GM23338 (cell line): ENCODE results near the gene GPR52. TPM values are rescaled to one million over a fixed set of nuclear protein-coding genes. Genes with fewer than 3 reads are reported as not detected.

Experiments
- ATAC-seq: fragments of 200-7000 bp; cut with Tn5 transposase; 3 replicates; pipeline ENCODE4 v1.9.1; 2020
- DNase-seq: peaks from one replicate; pipeline ENCODE4 v3.0.0-alpha.2; 2015; ENCODE audit warnings: low spot score
- H2AFZ ChIP-seq: fragments of 200-600 bp; sonication (generic); 2 replicates; pipeline ENCODE4 v1.8.0; 2016; ENCODE audit warnings: antibody characterized with exemption, mild to moderate bottlenecking, moderate library complexity
- H3F3A ChIP-seq: fragments of 200-600 bp; sonication (generic); replicated peaks from 2 replicates; pipeline ENCODE4 v1.8.0; 2017; ENCODE audit warnings: antibody characterized with exemption, mixed run types, low read depth
- H3K27ac ChIP-seq: fragments of 200-600 bp; sonication (generic); 2 replicates; pipeline ENCODE4 v1.6.1; 2016; ENCODE audit warnings: low read depth
- H3K27me3 ChIP-seq: fragments of 200-600 bp; sonication (generic); 2 replicates; pipeline ENCODE4 v1.8.0; 2016; ENCODE audit warnings: mild to moderate bottlenecking, mixed run types, moderate library complexity; ENCODE audit not compliant: insufficient read depth
- H3K36me3 ChIP-seq: fragments of 200-600 bp; sonication (generic); 2 replicates; pipeline ENCODE4 v1.8.0; 2016; ENCODE audit warnings: mild to moderate bottlenecking; ENCODE audit not compliant: insufficient read depth
- H3K4me1 ChIP-seq: fragments of 200-600 bp; sonication (generic); 2 replicates; pipeline ENCODE4 v1.8.0; 2016; ENCODE audit warnings: mild to moderate bottlenecking, moderate library complexity; ENCODE audit not compliant: insufficient read depth
- H3K4me2 ChIP-seq: fragments of 200-600 bp; sonication (generic); 2 replicates; pipeline ENCODE4 v1.7.1; 2017; ENCODE audit warnings: mixed run types
- H3K4me3 ChIP-seq: fragments of 200-600 bp; sonication (generic); 2 replicates; pipeline ENCODE4 v1.6.1; 2016; ENCODE audit warnings: mixed run types
- H3K79me2 ChIP-seq: fragments of 200-600 bp; sonication (generic); replicated peaks from 2 replicates; pipeline ENCODE4 v1.8.0; 2017; ENCODE audit warnings: mild to moderate bottlenecking; ENCODE audit not compliant: insufficient read depth
- H3K9me2 ChIP-seq: fragments of 200-600 bp; sonication (generic); 2 replicates; pipeline ENCODE4 v1.8.0; 2017; ENCODE audit not compliant: insufficient read depth
- H4K20me1 ChIP-seq: fragments of 200-600 bp; sonication (generic); replicated peaks from 2 replicates; pipeline ENCODE4 v1.8.0; 2017; ENCODE audit warnings: mild to moderate bottlenecking; ENCODE audit not compliant: insufficient read depth
- H3K27ac Mint-ChIP-seq: 2 replicates; pipeline ENCODE4 v1.8.0; 2020; ENCODE audit warnings: inconsistent platforms, mild to moderate bottlenecking, moderate library complexity, mixed read lengths
- H3K27me3 Mint-ChIP-seq: 3 replicates; pipeline ENCODE4 v1.8.0; 2022; ENCODE audit warnings: low read depth, mild to moderate bottlenecking, moderate library complexity, mixed read lengths, inconsistent platforms; ENCODE audit not compliant: insufficient read depth, poor library complexity
- H3K36me3 Mint-ChIP-seq: 3 replicates; pipeline ENCODE4 v1.8.0; 2021; ENCODE audit warnings: low read depth, mild to moderate bottlenecking, inconsistent platforms, moderate library complexity, mixed read lengths
- H3K4me1 Mint-ChIP-seq: 3 replicates; pipeline ENCODE4 v1.8.0; 2020; ENCODE audit warnings: mild to moderate bottlenecking, inconsistent platforms, mixed read lengths
- H3K4me3 Mint-ChIP-seq: 3 replicates; pipeline ENCODE4 v1.8.0; 2021; ENCODE audit warnings: moderate library complexity, mild to moderate bottlenecking, inconsistent platforms, mixed read lengths
- H3K9me3 Mint-ChIP-seq: 3 replicates; pipeline ENCODE4 v1.8.0; 2020; ENCODE audit warnings: moderate library complexity, mild to moderate bottlenecking, inconsistent platforms, mixed read lengths
- CREB1 ChIP-seq: fragments of 250-450 bp; sonication (Bioruptor Pico); IDR thresholded peaks from 2 replicates; pipeline ENCODE4 v1.5.0; 2020; ENCODE audit warnings: low read depth, mild to moderate bottlenecking, moderate library complexity
- EZH2 ChIP-seq: fragments of 200-600 bp; sonication (generic); IDR thresholded peaks from one replicate; pipeline ENCODE4 v1.8.0; 2017; ENCODE audit warnings: antibody characterized with exemption, mild to moderate bottlenecking, low read depth; ENCODE audit not compliant: unreplicated experiment
- EZH2phosphoT487 ChIP-seq: fragments of 200-600 bp; sonication (generic); IDR thresholded peaks from one replicate; pipeline ENCODE4 v1.8.1; 2018; ENCODE audit warnings: antibody characterized with exemption; ENCODE audit not compliant: unreplicated experiment
- JUNB ChIP-seq: IDR thresholded peaks from one replicate; pipeline ENCODE4 v1.6.1; 2016; ENCODE audit warnings: antibody characterized with exemption; ENCODE audit not compliant: unreplicated experiment
- NANOG ChIP-seq: IDR thresholded peaks from 2 replicates; pipeline ENCODE4 v1.6.1; 2016; ENCODE audit warnings: antibody characterized with exemption, borderline replicate concordance
- POLR2AphosphoS5 ChIP-seq: IDR thresholded peaks from 2 replicates; pipeline ENCODE4 v1.6.1; 2016; ENCODE audit warnings: antibody characterized with exemption, low read depth
- STAT1 ChIP-seq: IDR thresholded peaks from one replicate; pipeline ENCODE4 v1.6.1; 2016; ENCODE audit warnings: antibody characterized with exemption; ENCODE audit not compliant: unreplicated experiment
- ZNF114 ChIP-seq: fragments of 250-450 bp; sonication (Bioruptor Pico); IDR thresholded peaks from 2 replicates; pipeline ENCODE4 v1.5.0; 2020; ENCODE audit warnings: mild to moderate bottlenecking, moderate library complexity
- ZNF331 ChIP-seq: fragments of 250-450 bp; sonication (Bioruptor Pico); IDR thresholded peaks from 2 replicates; pipeline ENCODE4 v1.5.0; 2020; ENCODE audit warnings: low read depth, mild to moderate bottlenecking, moderate library complexity
- polyA plus RNA-seq: library from polyadenylated mRNA; unstranded; fragments of >200 nt; fragmentation: Nextera tagmentation; extraction: Ambion mirVana; gene quantifications from 2 replicates; pipeline ENCODE4 v1.2.1, GENCODE V29; 2016
- total RNA-seq: library from RNA; depleted of rRNA; stranded (reverse); fragments of >200 nt; shearing (Covaris generic); gene quantifications from 2 replicates; pipeline ENCODE4 v1.2.3, GENCODE V29; 2014
- TF ChIP-seq, protein P1 (sequence below), 2 experiments: fragments of 200-600 bp in 1 of 2; sonication (generic) in 1 of 2; conservative IDR thresholded peaks; 2 replicates each; pipeline versions ENCODE4 v1.5.1 to v1.6.1; 2016 to 2017; ENCODE audit warnings: antibody characterized with exemption in 2 of 2, low read depth in 2 of 2, mild to moderate bottlenecking in 2 of 2, moderate library complexity in 1 of 2
- TF ChIP-seq, protein P2 (sequence below): fragments of 250-450 bp; sonication (Bioruptor Pico); IDR thresholded peaks from 2 replicates; pipeline ENCODE4 v1.5.0; 2020; ENCODE audit warnings: mild to moderate bottlenecking, moderate library complexity
- TF ChIP-seq, protein P3 (sequence below): IDR thresholded peaks from 2 replicates; pipeline ENCODE4 v1.6.1; 2016; ENCODE audit warnings: antibody characterized with exemption
- TF ChIP-seq, protein P4 (sequence below): IDR thresholded peaks from one replicate; pipeline ENCODE4 v1.6.1; 2018; ENCODE audit warnings: antibody characterized with exemption; ENCODE audit not compliant: unreplicated experiment

Gene GPR52
- total and polyA plus RNA-seq, 2 experiments from 2014 or later: 1.6 TPM; not detected in 1

DNA sequence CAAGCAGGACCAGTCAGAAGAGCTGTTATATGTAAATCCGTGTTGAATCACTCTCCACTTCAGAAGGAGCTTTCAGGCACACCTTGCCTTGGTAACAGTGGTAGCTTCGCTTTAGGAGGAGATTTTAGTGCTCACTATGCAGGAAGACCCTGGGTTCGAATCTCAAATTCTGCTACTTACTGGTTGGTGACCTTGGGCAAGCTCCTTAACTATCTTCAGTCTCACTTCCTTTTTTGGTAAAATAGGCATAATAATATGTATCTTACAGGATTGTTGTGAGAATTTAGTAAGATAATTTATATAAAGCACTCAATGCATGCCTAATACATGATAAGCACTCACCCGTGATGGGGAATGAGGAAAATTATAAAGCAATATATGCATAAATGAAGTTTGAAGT, 46.7 kb upstream of the GPR52 start:
- no peak overlapping the region for H3K4me3 ChIP-seq
- H3F3A ChIP-seq: no peaks in the 10 kb centered on the region
- no peak overlapping the region for H3K27ac Mint-ChIP-seq
- H3K27ac ChIP-seq: no peak overlapping the region
- H3K4me2 ChIP-seq: no peak overlapping the region
- H3K4me3 Mint-ChIP-seq: no peak overlapping the region
- H3K79me2 ChIP-seq: no peaks in the 10 kb centered on the region
- no peaks in the 10 kb centered on the region for H3K4me1 Mint-ChIP-seq
- DNase-seq (no peak), ATAC-seq (no peak)
- H3K27me3 Mint-ChIP-seq: peaks cover 4% of the 10 kb centered on the region
- no peaks in the 10 kb centered on the region for H3K4me1 ChIP-seq
- no peaks in the 10 kb centered on the region for H3K36me3 Mint-ChIP-seq
- H2AFZ ChIP-seq: no peak overlapping the region
- H3K36me3 ChIP-seq: no peaks in the 10 kb centered on the region
- no peaks in the 10 kb centered on the region for H3K9me3 Mint-ChIP-seq
- H3K27me3 ChIP-seq: no peaks in the 10 kb centered on the region
- TF ChIP-seq, protein P1, sequence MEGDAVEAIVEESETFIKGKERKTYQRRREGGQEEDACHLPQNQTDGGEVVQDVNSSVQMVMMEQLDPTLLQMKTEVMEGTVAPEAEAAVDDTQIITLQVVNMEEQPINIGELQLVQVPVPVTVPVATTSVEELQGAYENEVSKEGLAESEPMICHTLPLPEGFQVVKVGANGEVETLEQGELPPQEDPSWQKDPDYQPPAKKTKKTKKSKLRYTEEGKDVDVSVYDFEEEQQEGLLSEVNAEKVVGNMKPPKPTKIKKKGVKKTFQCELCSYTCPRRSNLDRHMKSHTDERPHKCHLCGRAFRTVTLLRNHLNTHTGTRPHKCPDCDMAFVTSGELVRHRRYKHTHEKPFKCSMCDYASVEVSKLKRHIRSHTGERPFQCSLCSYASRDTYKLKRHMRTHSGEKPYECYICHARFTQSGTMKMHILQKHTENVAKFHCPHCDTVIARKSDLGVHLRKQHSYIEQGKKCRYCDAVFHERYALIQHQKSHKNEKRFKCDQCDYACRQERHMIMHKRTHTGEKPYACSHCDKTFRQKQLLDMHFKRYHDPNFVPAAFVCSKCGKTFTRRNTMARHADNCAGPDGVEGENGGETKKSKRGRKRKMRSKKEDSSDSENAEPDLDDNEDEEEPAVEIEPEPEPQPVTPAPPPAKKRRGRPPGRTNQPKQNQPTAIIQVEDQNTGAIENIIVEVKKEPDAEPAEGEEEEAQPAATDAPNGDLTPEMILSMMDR (conservative IDR thresholded peaks at IDR 0.05; ENCODE audit: low read depth in 2 of 2): no peak
- TF ChIP-seq STAT1 (no peak), JUNB (no peak), CREB1 (CRISPR knock-in tag) (no peak), EZH2phosphoT487 (no peak), EZH2 (no peak), NANOG (no peak), POLR2AphosphoS5 (no peak), ZNF331 (CRISPR knock-in tag) (no peak), ZNF114 (no peak)
- TF ChIP-seq, protein P2, sequence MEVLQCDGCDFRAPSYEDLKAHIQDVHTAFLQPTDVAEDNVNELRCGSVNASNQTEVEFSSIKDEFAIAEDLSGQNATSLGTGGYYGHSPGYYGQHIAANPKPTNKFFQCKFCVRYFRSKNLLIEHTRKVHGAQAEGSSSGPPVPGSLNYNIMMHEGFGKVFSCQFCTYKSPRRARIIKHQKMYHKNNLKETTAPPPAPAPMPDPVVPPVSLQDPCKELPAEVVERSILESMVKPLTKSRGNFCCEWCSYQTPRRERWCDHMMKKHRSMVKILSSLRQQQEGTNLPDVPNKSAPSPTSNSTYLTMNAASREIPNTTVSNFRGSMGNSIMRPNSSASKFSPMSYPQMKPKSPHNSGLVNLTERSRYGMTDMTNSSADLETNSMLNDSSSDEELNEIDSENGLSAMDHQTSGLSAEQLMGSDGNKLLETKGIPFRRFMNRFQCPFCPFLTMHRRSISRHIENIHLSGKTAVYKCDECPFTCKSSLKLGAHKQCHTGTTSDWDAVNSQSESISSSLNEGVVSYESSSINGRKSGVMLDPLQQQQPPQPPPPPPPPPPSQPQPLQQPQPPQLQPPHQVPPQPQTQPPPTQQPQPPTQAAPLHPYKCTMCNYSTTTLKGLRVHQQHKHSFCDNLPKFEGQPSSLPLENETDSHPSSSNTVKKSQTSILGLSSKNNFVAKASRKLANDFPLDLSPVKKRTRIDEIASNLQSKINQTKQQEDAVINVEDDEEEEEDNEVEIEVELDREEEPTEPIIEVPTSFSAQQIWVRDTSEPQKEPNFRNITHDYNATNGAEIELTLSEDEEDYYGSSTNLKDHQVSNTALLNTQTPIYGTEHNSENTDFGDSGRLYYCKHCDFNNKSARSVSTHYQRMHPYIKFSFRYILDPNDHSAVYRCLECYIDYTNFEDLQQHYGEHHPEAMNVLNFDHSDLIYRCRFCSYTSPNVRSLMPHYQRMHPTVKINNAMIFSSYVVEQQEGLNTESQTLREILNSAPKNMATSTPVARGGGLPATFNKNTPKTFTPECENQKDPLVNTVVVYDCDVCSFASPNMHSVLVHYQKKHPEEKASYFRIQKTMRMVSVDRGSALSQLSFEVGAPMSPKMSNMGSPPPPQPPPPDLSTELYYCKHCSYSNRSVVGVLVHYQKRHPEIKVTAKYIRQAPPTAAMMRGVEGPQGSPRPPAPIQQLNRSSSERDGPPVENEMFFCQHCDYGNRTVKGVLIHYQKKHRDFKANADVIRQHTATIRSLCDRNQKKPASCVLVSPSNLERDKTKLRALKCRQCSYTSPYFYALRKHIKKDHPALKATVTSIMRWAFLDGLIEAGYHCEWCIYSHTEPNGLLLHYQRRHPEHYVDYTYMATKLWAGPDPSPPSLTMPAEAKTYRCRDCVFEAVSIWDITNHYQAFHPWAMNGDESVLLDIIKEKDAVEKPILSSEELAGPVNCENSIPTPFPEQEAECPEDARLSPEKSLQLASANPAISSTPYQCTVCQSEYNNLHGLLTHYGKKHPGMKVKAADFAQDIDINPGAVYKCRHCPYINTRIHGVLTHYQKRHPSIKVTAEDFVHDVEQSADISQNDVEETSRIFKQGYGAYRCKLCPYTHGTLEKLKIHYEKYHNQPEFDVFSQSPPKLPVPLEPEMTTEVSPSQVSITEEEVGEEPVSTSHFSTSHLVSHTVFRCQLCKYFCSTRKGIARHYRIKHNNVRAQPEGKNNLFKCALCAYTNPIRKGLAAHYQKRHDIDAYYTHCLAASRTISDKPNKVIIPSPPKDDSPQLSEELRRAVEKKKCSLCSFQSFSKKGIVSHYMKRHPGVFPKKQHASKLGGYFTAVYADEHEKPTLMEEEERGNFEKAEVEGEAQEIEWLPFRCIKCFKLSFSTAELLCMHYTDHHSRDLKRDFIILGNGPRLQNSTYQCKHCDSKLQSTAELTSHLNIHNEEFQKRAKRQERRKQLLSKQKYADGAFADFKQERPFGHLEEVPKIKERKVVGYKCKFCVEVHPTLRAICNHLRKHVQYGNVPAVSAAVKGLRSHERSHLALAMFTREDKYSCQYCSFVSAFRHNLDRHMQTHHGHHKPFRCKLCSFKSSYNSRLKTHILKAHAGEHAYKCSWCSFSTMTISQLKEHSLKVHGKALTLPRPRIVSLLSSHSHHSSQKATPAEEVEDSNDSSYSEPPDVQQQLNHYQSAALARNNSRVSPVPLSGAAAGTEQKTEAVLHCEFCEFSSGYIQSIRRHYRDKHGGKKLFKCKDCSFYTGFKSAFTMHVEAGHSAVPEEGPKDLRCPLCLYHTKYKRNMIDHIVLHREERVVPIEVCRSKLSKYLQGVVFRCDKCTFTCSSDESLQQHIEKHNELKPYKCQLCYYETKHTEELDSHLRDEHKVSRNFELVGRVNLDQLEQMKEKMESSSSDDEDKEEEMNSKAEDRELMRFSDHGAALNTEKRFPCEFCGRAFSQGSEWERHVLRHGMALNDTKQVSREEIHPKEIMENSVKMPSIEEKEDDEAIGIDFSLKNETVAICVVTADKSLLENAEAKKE (CRISPR knock-in tag): no peak
- TF ChIP-seq, protein P3, sequence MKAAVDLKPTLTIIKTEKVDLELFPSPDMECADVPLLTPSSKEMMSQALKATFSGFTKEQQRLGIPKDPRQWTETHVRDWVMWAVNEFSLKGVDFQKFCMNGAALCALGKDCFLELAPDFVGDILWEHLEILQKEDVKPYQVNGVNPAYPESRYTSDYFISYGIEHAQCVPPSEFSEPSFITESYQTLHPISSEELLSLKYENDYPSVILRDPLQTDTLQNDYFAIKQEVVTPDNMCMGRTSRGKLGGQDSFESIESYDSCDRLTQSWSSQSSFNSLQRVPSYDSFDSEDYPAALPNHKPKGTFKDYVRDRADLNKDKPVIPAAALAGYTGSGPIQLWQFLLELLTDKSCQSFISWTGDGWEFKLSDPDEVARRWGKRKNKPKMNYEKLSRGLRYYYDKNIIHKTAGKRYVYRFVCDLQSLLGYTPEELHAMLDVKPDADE: no peak
- TF ChIP-seq, protein P4, sequence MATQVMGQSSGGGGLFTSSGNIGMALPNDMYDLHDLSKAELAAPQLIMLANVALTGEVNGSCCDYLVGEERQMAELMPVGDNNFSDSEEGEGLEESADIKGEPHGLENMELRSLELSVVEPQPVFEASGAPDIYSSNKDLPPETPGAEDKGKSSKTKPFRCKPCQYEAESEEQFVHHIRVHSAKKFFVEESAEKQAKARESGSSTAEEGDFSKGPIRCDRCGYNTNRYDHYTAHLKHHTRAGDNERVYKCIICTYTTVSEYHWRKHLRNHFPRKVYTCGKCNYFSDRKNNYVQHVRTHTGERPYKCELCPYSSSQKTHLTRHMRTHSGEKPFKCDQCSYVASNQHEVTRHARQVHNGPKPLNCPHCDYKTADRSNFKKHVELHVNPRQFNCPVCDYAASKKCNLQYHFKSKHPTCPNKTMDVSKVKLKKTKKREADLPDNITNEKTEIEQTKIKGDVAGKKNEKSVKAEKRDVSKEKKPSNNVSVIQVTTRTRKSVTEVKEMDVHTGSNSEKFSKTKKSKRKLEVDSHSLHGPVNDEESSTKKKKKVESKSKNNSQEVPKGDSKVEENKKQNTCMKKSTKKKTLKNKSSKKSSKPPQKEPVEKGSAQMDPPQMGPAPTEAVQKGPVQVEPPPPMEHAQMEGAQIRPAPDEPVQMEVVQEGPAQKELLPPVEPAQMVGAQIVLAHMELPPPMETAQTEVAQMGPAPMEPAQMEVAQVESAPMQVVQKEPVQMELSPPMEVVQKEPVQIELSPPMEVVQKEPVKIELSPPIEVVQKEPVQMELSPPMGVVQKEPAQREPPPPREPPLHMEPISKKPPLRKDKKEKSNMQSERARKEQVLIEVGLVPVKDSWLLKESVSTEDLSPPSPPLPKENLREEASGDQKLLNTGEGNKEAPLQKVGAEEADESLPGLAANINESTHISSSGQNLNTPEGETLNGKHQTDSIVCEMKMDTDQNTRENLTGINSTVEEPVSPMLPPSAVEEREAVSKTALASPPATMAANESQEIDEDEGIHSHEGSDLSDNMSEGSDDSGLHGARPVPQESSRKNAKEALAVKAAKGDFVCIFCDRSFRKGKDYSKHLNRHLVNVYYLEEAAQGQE: no peak
- H4K20me1 ChIP-seq: no peaks in the 10 kb centered on the region
- no peaks in the 10 kb centered on the region for H3K9me2 ChIP-seq
